Stimulated activated CD4-positive, alpha-beta T cell treated with anti-CD3 and anti-CD28 coated beads, Interleukin-15, amount 100 ng/mL, for 48 hours (primary cell): Measurements from ENCODE around the gene PCSK4.
"Not testable (repeated sequence)": the region's sequence is repeated elsewhere in the genome, so short reads cannot be mapped to it uniquely, and the experiment has no call there.

ENCODE experiments used
- DNase-seq, 2 donors: peaks; one replicate each; pipeline ENCODE4 v3.0.0-alpha.2; 2020; ENCODE audit warnings: low read depth in 2 of 2

Gene PCSK4

DNA sequence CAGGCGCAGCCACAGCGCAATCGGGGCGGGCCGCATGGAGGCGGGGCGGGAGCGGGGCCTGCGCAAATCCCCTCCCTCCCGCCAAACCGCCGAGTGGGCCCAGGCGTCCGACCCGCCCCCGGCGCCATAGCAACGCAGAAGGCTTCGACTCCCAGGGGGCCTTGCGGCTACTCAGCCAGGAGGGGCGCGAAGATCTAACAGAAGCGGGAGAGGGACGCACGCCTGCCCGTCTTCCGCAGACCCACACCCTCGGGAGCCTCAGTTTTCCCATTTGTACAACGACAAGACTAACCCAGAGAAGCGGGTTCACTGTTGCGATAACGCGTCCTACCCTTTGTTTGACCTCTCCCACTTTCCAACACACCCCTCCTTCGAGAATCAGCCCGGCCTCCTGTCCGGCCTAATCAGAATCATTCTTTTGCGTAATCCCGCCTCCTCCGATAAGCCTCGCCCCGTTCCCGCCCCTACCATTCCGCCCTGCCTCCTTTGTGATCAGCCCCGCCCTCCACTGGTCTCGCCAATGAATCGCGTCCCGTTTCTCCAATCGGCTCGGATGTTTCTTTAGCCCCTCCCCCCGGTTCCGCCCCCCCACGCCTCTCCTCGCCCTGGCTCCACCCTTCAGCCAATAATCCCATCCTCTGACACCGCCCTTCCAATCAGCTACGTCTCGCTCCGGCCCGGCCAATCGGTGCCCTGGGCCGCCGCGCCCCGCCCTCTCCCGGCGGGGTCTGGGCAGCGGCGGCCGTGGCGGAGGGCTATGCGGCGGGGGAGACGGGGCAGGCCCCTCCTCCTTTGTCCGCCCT, at the start of gene PCSK4:
PCSK4 (minus strand) TSS at position 40 of the 803 bp plus-strand sequence; CDS start at position 36, 4 bp downstream.
- peak; percentile 96 to 98 for DNase-seq

DNA sequence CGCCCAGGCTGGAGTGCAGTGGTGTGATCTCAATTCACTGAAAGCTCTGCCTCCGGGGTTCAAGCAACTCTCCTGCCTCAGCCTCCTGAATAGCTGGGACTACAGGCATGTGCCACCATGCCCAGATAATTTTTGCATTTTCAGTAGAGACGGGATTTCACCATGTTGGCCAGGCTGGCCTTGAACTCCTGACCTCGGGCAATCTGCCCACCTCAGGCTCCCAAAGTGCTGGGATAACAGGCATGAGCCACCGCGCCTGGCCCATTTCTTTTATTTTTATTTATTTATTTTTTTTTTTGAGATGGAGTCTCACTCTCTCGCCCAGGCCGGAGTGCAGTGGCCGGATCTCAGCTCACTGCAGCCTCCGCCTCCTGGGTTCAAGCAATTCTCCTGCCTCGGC, 49.6 kb upstream of the PCSK4 start:
- DNase-seq, result not testable (repeated sequence)

DNA sequence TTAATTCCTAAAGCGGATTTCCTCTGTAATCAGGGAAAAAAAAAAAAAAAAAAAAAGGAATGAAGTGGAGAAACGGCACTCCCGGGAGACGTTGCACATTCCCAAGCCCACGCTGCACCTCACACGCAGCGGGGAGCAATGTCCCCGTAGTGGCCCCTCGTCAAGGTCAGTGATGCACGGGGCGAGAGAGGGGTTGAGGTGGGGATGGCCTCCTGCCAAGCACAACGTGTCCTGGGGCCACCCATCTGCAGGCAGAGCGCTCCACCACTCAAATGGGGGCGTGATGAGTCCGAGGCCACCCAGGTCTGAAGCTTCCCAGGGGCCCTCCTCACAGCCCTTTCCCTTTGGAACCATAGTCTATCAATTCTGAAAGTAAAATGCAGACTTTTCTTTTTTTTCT, 48.8 kb upstream of the PCSK4 start:
- DNase-seq, result no peak

DNA sequence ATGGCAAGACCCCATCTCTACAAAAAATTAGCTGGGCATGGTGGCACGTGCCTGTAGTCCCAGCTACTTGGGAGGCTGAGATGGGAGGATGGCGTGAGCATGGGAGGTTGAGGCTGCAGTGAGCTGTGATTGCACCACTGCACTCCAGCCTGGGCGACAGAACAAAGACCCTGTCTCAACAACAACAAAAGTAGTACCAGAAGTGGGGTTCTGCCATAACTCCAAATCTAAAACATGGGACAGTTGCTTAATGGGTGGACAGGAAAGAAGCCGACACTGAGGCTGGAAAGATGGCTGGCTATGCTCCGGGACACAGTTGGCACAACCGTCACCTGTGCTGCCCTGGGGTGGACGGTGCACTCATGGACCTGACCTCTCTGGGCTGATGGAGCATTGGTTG, 45.5 kb upstream of the PCSK4 start:
- DNase-seq, result not testable (repeated sequence)

DNA sequence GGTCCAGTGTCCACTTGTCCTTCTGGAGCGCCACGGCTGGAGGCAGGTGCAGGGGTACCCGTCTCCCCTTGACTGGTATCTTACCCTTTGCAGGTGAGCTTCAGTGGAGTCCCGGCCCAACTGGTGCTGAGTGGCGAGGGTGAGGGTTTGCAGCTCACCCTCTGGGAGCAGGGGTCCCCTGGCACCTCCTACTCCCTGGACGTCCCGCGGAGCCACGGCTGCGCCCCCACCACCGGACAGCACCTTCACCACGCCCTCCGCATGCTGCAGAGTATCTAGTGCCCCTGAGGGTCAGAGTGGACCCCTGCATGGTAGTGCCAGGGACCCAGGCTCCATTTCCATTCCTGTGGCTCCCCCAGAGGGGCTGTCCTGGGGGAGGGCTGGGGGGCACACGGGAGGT, 44.8 kb upstream of the PCSK4 start:
- DNase-seq, result no peak

DNA sequence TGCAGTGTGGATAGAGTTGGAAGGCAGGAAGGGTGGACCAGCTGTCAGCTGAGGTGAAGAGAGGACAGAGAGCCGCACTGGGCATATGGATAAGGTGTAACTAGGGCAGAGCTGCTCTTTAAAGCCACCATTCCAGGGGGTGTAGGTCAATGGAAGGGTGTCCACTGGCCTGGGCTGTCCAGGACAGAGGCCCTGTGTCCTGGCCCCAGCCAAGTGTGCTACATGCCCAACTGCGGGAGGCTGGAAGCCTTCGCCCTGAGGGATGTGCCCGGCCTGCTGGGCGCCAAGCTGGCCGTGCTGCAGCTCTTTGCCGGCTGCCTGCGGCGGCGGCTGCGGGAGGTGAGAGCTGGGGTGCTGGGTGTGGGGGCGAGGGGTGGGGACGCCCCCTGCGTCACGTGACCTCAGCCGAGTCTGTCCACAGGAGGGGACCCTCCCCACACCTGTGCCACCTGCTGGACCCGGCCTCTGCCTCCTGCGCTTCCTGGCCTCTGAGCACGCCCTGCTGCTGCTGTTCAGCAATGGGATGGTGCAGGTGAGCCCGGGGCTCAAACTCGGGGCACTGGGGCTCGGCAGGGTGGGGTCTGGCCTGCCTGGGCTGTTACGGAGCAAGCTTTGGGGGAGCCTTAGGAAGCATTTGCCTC, 43.5 kb upstream of the PCSK4 start:
- DNase-seq, result no peak

DNA sequence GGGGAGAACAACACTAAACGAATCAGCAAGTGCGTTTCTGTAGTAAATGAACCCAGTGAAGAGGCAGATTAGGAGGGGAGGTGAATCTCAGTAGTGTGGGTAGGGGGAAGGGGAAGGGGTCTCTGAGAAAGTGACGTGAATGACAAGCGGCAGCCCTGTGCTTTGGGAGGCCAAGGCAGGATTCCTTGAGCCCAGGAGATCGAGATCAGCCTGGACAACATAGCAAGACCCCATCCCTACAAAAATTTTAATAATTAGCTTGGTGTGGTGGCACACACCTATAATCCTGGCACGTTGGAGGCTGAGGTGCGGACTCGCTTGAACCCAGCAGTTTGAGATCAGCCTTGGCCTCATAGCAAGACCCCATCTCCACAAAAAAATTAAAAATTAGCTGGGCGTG, 41.9 kb upstream of the PCSK4 start:
- no peak for DNase-seq

DNA sequence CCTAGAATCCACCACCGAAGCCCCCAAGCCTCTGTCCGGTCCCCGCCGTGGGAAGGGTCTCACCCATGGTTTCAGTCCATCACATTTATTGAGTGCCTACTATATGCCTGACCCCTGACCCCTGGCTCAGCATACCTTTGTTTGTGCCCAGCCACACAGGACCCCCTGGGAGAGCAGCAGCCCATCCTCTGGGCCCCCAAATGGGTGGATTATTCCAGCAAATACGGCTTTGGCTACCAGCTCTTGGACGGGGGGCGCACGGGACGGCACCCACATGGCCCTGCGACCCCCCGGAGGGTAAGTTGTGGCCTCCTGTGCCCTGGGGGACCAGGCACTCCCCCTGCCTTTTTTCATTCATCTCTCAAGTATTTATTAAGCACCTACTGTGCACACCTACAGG, 41.4 kb upstream of the PCSK4 start:
- DNase-seq, result no peak

DNA sequence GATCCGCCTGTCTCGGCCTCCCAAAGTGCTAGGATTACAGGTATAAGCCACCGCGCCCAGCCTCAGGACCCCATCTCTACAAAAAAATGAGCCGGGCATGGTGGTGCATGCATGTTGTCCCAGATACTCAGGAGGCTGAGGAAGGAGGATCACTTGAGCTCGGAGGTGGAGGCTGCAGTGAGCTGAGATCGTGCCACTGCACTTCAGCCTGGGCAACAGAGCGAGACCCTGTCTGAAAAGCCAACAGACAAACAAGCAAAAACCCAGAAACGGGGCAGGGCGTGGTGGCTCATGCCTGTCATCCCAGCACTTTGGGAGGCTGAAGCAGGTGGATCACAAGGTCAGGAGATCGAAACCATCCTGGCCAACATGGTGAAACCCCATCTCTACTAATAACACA, 40.7 kb upstream of the PCSK4 start:
- not testable (repeated sequence) for DNase-seq

DNA sequence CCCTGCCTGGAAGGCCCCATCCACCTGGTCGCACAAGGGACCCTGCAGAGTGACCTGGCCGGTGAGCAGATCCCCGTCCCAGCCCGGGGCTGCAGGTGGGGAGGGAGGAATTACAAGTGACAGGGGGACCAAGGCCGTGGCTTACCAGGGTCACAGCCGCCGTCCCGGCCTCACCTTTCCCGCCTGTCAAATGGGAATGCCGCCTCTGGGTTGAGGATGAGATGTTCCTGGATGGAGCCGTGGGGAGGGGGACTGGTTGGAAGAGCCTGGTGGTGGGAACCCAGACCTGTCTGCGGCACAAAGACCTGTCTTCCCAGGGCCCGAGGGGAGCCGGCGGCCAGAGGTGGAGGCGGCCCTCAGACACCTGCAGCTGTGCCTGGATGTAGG, 39.3 kb upstream of the PCSK4 start:
- DNase-seq, result no peak

DNA sequence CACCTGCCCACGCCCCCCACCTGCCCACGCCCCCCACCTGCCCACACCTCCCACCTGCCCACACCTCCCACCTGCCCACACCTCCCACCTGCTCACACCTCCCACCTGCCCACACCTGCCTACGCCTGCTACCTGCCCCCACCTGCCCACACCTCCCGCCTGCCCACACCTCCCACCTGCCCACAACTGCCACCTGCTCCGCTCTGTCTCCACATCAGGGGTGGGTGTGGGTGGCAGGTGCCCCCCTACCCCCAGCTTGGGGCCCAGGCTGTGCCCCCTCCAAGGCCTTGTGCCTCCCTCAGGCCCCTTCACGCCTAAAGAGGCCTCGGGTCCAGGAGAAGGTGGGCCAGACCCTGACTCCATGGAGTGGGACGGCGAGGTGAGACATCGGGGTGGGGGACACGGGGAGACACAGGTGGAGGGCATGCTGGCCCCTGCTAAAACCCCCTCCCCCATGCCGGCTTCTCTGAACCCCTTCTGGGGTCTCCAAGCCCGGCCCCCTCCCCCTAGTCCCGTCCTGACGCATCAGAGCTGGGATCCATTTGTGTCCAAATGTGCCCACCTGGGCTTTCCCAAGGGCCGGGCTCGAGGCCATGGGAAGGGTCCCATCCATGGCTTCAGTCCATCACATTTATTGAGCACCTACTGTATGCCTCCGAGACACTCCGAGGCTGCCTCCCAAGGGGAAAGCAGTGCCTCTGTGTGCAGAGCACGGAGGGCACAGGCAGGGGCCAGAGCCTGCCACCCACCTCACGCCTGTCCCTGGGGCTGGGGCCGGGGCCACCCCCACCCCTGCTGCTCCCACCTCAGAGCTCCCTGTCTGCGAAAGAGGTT, 38.7 kb upstream of the PCSK4 start:
- no peak for DNase-seq

DNA sequence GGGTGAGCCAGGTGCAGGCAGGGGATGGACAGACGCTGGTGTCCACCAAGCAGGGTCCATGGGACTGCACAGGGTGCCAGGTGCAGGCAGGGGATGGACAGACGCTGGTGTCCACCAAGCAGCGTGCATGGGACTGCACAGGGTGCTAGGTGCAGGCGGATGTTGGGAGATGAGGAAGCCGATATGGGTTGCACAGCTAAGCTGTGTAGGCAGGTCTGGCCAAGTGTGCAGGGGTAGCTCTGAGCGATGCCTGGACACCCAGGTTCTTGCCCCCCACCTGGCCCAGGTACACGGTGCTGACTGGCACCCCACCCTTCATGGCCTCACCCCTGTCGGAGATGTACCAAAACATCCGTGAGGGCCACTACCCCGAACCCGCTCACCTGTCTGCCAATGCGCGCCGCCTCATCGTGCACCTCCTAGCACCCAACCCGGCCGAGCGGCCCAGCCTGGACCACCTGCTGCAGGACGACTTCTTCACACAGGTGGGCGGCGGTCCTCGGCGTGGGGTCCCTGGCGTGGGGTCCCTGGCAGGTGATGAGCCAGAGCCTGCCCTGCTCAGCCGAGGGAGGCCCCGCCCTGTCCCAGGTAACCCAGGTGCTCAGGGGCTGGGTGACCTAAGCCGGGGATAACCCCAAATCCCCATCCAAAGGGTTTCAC, 37.6 kb upstream of the PCSK4 start:
- DNase-seq, result no peak

DNA sequence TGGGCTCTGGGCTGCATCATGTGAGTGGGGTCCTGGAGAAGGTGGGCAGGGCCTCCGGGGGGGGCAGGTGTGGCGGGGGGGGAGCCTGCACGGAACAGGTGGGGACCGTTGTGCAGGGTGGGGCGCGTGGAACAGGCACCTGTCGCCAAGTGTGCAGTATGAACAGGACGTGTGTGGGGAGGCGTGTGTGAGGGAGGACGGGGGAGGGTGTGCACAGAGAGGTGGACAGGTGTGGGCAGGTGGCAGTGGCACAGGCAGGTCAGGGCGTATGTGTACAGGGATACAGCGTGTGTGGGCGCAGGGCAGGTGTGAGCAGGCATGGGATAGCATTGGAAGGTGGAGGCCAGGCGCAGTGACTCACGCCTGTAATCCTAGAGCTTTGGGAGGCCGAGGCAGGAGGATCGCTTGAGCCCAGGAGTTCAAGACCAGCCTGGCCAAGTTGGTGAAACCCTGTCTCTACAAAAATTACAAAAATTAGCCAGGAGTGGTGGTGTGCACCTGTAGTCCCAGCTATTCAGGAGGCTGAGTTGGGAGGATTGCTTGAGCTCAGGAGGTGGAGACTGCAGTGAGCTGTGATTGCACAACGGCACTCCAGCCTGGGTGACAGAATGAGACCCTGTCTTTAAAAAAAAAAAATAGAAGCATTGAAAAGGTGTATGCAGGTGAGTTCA, 37.0 kb upstream of the PCSK4 start:
- no peak for DNase-seq

DNA sequence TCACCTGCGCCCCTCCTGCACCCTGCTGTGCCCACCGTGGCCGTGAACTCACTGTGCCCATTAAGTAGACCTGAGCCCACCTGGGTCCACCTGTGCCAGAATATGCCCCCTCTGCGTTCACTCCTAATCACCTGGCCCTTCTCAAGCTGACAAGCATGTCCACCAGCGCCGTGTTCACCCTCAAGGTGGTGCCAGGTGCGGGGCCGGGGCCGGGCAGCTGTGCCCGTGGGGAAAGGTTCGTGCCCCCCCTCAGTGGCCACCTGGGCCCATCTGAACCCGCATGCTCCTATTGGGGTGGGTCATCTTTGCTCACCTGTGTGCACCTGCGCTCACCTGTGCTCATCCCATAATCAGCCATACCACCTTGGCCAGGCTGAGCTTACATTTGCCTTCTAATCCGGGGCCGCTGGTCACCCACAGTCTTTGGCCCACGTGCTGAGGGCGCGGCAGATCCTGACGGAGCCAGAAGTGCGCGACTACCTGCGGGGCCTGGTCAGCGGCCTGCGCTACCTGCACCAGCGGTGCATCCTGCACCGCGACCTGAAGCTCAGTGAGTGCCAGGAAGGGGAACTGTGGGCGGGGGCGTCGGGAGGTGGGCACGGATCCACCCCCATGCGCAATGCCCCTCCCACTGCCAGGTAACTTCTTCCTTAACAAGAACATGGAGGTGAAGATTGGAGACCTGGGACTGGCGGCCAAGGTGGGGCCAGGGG, 36.1 kb upstream of the PCSK4 start:
- DNase-seq, result no peak

DNA sequence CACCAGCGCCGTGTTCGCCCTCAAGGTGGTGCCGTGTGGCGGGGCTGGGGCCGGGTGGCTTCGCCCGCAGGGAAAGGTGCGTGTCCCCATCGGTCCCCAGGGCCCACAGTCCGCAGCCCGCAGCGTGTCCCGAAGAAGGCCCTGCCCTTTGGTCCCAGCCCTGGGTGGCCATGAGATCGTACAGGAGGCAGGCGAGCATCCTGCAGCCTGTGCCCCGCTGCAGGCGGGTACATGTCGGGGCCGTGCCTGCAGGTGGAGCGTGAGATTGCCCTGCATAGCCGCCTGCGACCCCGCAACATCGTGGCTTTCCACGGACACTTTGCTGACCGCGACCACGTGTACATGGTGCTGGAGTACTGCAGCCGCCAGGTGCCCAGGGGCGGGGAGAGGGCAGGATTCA, 35.2 kb upstream of the PCSK4 start:
- no peak for DNase-seq

DNA sequence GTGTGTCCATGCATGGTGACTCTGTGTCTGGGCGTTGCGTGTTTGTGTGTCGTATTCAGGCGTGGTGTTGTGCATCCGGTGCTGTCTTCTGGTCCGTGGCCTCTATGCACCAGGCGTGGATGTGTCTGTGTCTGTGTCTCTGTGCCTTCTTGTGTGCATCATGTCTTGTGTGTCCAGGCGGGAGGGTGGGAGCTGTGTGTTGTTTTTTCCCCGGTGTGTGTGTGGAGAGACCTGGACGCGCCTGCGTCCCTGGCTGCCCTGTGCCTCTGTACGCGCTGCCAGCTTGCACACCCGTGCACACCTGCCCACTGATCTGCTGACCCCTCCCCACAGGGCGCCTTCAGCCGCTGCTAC, 34.8 kb upstream of the PCSK4 start:
- no peak for DNase-seq

DNA sequence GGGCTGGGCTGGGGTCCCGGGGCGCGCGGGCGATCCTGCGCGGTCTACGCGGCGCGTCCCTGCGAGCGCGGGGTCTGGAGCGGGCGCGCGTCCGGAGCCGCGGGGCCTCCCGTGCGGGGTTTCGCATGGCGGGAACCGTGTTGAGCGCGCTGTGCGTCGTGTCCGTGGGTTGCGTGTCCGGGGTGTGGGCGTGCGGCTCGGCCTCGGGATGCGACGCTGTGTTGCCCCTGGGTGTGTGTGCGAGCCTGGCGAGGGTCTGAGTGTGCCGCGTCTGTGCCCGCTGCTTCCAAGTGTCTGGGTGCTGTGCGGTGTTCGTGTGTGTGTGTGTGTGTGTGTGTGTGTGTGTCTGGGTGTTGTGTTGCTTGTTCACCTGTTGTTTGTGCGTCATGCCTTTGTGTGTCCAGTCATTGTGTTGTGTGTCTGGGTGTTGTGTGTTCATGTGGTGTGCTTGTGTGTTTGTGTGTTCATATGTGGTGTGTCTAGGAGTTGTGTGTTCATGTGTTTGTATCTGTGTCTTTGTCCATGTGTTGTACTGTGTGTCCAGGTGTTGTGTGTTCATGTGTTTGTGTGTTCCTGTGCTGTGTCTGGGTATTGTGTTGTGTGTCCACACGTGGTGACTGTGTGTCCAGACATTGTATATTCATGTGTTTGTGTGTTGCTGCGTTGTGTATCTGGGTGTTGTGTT, 34.3 kb upstream of the PCSK4 start:
- no peak for DNase-seq

DNA sequence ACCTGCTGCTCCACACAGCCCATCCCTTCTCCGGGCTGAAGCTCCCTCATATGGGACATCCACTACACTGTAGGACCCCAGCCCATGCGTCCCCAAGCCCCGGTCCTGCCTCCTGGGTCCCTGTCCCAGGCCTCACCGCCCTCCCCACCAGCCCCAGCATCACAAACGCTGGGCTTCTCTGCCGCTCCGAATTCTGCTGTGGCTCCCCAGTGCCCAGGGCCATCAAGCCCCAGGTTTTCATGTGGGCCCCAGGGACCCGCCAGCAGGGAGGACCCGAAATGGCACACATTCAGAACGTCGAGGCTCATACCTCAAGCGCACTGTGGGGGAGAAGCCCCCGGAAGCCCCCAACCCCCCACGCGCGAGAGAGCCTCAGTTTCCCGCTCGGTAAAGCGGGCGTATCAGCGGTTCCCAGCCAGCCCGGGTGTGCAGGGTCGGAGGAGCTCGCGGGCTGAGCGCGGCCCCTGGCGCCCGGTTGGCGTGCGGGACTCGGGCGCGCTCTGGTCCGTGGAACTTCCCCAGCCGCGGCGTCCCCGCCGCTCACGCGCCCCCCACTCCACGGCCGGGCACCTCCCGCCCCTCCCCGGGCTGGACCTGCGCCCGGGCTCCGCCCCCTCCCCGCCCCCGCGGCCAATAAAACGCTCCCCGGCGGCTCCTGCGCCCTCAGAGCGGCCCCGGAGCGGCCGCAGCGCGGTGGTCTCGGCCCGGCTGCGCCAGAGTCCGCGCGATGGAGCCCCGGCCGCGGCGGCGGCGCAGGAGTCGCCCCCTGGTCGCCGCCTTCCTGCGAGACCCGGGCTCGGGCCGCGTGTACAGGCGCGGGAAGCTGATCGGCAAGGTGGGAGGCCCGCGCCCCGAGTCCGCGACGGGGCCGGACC, 33.5 kb upstream of the PCSK4 start, which contains the start of gene PLK5:
PLK5 (plus strand) TSS at position 666 of the 875 bp plus-strand sequence. CDS start 2,920 bp downstream, outside the sequence.
- DNase-seq, result no peak

DNA sequence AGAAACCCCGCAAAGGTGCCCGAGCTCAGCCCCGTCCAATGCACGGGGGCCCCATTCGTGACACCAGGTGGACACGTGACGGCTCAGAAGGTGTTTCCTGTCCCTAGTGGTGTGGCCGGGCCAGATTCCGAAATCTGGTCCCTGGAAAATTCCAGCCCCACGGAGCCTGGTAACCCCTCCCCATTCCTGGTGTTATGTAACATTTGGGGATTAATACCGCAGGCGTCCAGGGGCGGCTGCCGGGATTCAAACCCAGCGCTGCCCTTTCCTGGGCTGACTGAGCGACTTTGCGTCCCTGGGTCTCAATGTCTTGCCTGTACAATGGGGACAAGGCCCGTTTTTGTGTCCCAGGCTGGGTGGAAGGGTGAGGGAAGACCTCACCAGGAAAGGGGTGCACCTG, 32.7 kb upstream of the PCSK4 start:
- DNase-seq, result no peak
